Stimulated activated CD8-positive, alpha-beta memory T cell treated with anti-CD3 and anti-CD28 coated beads, Interleukin-4, amount 100 ng/mL, for 1 hour (primary cell): Measurements from ENCODE around the gene TEX29.

Experiments used
- DNase-seq, 2 donors: peaks; one replicate each; pipeline ENCODE4 v3.0.0-alpha.2; 2020; ENCODE audit warnings: low read depth in 2 of 2, low spot score in 1 of 2

Gene TEX29

DNA sequence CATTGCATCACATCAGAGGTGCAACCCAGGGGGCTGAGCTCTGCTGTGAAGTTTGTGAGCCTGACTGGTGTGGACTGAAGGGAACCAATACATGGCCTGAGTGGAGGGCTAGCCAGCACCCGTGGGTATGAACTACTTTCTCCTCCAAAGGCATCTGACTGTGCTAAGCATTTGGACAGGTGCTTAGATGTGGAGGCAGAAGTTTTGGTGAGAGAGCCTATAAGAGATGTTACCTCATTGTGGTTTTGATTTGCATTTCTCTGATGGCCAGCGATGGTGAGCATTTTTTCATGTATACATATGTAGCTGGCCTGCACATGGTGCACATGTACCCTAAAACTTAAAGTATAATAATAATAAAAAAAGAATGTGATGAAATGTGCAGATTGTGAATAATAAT, 46.9 kb downstream of the TEX29 start:
- no peak for DNase-seq

GRCh38 chr13:111368091-111368490, 47.6 kb downstream of the TEX29 start:
- DNase-seq = no peak

DNA sequence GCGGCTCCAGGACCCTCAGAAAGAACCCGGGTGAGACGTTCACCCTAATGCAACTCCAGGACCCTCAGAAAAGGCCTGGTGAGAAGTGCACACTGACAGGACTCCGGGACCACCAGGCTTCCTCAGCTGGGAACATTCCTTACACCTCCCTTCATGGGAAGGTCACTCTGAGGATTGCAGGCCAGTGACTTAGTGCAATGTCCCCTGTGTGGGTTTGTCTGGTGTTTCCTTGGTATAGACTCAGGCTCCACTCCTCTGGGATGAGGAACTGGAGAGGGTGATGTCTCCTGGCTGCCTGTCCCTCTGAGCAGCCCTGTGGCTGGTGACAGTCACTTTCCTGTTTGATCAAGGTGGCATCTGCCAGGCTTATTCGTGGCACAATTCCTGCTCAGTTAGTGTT, 49.7 kb downstream of the TEX29 start:
- DNase-seq = no peak

DNA sequence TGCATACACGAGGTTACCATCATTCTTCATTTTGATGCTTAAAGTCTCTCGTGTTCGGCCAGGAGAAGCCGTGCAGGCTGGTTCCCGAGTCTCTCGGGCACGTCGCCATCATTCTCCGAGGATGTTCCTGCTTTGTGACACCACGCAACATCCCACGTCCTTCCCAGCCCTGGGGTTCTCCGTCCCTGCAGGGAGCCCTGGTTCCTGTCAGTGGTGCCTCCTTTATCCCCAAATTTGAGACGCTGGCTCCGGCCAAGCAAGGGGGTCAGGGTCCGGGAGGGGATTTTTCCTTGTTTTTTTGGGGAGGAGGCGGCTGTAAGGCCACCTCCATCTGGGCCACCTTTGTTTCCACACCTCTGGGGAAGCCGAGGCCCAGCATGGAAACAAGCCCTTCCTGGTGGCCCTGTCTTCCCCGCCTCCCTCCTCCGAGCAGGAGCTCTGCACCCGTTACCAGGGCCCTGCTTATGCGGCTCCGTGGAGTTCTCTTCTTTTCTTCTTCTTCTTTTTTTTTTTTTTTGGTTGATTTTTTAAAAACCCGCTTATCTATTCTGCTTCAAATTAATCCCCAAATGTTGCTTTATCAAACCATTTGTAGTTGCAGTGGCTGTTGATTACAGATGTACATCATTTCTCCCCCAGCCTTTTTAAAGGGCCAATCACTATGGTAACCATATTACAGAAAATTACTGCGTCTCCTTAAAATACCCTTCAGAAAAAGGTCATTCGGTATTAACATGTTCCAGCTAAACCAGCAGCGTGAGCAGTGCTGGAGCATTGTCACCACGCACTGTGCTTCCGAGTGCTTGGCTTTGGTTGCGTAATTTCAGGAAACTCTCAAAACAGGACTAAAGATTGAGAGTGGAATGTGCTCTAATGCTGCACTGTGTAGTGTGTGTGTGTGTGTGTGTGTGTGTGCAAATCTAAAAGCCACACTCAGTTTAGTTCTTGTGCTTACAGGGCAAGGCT, 50.4 kb downstream of the TEX29 start:
- no peak for DNase-seq

DNA sequence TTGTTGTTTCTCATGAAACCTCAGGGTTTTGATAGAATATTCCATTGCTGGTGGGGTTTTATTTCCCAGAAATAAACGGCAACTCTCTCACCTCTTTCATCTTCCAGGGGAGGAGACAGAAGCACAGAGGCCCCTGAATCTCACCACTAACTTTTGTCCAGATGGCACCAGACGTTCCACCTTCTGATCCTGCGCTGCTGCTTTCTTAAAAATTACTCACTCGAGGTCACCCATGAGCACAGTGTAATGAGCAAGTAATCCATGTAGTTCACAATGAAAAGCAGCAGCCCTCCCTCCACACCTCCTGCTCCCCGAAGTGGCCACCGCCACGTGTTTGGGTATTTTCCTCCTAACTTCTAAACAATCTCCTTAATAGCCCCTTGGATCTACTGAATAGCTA, 51.3 kb downstream of the TEX29 start:
- no peak for DNase-seq

DNA sequence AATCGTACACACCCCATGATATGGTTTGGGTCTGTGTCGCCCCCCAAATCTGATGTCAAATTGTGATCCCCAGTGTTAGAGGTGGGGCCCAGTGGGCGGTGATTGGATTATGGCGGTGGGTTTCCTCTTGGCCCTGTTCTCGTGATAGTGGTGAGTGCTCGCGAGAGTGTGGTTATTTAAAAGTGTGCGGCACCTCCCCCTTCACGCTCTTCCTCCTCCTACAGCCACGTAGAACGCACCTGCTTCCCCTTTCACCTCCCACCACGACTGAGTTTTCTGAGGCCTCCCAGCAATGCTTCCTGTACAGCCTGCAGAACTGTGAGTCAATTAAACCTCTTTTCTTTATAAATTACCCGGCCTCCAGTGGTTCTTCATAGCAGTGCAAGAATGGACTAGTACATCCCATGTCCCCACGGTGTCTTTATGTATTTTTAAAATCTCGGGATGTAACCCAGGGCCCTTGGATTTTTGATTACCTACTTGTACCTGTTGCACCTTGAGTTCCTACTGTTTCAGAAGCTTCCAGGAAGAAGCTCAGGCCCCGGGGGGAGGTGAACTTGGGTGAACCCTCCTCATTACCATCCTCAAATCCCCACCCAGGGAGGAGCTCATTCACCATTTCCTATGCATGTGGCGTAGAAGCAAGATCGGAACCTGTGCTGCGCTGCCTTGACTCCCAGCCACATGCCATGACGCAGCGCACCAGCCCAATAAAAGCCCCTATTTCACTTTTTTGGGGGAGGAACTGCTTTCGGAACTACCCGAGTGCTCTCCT, 52.4 kb downstream of the TEX29 start:
- no peak for DNase-seq

DNA sequence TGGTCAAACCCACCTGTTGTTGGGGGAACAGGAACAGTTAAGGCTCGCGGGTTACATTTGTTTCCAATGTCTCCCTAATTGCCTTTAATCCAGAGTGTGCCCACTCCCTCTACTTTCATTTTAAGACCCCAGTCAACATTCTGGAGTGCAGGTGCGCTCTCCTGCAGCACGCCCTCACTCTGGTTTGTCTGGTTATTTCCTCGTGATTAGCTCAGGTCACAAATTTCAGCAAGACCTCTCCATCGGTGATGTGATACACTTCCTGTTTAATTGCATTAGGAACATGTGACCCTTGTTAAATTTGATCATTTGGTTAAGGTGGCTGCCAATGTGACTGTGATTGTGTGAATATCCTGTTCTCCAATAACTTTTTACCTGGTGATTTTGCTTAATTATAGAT, 53.0 kb downstream of the TEX29 start:
- DNase-seq = no peak

DNA sequence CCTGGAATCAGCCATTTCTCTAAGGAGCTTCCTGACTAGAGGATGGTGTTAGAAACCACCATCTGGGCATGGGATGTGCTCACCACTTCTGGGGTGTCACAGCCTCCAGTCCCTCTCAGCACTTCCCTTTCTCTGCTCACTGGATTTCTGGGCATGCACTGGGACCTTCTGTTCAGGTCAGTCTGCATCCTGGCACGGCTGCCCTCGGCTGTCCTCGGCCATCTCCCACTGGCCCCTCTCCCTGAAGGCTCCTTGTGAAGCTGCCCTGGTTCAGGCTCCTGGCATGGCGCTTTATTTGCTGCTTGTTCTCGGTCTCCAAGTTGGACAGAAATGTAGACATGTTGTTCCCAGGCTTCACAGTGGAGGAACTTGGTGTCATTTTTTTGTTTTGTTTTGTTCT, 60.0 kb downstream of the TEX29 start:
- no peak for DNase-seq

DNA sequence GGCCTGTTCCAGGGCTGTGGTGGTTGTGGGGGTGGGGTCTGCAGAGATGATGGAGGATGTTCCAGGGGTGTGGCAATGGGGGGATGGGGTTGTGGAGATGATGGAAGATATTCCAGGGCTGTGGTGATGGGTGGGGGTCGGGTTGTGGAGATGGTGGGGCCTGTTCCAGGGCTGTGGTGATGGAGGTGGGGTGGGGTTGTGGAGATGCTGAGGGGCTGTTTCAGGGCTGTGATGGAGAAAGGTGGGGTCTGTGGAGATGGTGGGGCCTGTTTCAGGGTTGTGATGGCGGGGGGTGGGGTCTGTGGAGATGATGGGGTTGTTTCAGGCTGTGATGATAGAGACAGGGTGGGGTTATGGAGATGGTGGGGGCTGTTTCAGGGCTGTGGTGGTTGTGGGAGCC, 62.0 kb downstream of the TEX29 start:
- no peak for DNase-seq

- DNase-seq = no peak
Measured at GRCh38 chr13:111382877-111383276, 62.4 kb downstream of the TEX29 start.

DNA sequence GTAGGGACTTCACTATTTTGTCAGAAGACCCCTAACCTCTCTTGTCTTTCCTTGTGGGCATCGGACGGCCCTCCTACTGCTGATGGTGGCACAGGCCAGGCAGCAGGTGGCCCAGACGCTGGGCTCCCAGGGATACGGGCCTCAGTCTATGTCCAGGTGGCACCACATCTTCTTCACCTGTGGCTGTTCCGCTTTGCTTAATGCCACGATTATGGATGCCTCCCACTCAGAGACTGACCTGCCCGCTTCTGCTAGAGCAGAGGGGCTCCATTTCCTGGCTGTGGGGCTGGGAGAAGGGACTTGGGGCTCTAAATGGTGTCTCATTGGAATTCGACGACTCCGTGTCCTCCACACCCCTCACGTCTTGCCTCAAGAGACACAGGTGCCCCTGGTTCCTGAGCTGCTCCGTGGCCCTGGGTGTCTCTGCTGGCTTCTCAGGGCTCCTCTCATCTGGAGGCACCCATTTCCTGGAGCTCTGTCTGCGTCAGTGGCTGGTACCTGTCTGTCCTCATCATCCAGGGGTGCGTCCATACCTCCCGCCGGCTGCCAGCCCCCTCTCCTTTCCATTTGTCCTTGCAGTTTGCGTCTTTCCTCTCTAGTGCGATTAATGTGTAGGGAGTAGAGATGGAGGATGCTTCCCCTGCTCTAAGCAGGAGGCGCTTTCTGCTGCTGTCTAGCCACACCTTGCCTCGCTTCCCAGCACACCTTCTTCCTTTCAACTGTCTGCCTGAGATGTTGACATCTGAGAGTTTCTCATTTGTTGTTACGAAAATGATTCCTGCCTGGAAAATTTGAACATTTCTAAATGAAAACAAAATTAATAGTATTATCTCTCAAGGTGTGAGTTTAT, 63.4 kb downstream of the TEX29 start:
- no peak for DNase-seq

- DNase-seq = no peak
Measured at GRCh38 chr13:111384441-111385182, 64.2 kb downstream of the TEX29 start.

DNA sequence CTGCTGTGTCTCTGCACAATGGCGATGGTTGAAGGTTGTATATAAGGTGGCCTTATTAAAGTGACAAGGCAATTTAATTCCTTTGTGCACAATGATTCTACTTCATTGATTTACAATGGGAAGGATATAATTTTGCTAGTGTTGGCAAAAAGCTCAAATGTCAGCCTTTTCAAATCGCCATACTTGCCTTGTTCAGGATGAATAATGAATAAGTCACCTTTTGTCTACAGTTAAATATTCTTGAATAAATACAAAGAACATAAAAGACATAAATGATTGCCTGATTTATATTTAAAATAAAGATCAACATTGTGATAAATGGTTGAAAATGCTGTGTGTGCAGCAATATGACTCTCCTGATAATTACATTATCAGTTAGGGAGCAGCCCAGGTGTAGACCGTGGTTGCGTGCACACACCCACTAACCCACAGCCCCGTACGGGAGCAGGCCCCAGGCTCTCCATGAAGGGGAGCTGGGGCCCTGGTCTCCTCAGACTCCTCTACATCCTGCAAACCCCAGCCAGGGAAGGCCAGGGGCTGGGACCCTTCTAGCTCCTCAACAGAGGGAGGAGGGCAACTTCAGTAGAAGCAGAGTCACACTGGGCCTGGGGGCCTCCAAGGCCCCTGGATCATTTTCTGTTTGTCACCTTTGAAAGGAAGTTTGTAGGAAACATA, 64.9 kb downstream of the TEX29 start:
- DNase-seq = no peak

DNA sequence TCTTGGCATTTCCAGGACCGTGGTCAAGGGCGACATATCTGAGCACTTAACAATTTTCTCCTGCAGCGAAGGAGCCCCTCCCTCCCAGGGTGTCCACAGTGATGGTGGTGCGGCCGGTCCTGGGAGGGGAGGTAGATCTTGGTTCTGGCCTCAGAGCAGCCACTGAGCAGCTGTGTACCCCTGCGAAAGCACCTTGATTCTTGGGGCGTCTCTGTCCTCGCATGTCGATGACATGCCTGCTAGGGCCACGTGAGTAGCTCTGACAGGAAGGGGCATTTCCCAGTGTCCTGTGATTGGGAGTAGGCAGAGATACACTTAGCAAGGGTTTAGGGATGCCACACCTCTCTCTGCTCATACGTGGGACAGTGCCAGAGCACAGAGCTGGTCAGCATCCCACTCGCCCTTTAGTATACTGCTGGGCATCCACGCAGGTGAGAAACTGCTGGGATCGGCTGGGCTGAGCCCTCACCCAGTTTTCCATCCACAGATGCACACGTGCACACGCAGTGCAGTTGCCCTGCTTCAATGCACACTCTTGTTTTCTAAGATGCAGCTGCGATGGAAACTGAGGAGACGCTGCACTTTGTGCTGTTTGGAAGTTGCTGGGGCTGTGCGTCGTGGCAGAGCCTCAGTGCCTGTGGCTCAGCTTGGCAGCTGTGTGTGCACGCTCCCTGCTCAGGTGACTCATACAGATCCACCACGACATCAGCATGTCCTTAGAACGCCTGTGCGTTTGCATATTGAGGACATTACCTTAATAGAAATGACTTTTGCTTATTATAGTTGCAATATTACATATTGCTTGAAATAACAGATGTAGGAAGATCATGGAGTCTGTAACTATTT, 66.8 kb downstream of the TEX29 start:
- DNase-seq = no peak

DNA sequence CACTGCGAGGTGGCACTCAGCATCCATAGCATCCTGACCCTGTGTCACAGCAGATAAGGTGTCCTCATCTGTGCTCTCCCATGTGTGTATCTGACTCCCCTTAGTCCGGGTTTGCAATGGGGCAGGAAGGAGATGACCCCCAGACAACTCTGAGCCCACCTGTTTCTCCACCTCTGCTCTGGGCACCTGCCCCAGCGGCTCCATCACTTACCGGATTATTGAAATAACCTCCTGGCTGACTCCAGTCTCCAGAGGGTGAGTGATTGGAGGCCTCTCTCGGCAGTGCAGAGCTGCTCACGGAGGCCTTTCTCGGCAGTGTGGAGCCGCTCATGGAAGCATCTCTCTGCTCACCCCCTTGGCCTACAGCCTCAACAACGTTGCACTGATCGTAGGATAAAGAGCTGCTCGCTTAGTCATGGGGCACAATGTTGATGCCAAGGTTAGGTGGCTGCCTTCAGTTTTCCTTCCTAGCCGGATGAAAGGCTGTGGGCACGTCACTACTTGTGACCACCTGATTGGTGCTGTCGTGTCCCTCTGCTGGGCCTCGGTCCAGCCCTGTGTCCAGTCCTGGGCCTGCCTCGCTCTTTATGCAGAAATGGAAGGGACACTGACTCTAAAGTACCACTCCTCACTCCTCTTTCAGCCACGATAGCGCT, 67.6 kb downstream of the TEX29 start:
- DNase-seq = no peak

GRCh38 chr13:111388851-111389500, 68.5 kb downstream of the TEX29 start:
- no peak for DNase-seq

DNA sequence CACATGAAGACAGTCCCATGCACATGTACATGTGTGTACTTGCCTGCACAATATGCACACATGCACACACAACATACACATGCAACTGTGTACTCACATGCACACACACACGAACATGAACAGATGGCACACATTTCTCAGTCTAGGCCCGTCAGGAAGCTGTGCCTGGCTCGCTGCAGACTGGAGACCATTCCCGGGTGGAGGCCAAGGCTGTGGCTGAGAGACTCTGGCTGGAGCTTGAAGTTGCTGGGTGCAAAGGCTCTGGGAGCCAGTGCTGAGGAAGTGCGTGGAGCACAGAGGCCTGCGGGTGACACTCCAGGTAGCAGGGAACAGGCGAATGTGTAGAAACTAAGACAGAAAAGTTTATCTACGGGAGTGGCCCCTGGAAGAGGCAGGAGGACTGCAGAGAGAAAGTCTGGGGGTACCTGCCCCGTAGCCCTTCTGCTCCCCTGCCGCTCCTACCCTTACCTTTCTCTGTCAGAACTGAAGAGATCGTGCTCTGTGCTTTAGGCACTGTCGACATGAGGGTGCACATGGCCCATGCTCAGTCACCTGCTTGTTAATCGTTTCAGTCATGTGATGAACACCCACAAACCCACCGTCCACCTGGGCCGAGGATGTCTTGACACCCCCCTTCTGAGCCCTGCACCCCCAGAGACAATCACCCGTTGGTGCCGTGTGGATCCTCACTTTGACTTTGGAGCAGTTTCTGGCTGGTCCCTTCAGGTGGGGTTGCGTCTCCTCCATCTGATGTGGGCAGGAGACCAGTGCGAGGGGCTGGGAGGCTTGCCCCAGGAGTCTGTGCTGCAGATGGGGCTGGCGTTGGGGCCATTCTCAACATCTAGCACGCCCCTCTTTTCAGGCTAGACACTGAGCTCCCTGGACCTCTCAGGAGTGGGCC, 69.4 kb downstream of the TEX29 start:
- DNase-seq = no peak
